K562 (cell line): ENCODE results near the gene RASGRP4. TPM values are rescaled to one million over a fixed set of nuclear protein-coding genes. Genes with fewer than 3 reads are reported as not detected.

ENCODE experiments used
- ATAC-seq: fragments of 200-7000 bp; cut with Tn5 transposase; 3 replicates; pipeline ENCODE4 v1.9.1; 2020; ENCODE audit warnings: moderate library complexity
- BruUV-seq: library from RNA; stranded (reverse); fragments of 400-500 nt; replicated peaks from 2 replicates; lab custom pipeline; 2021; lab: Mats Ljungman, UMichigan
- CTCF ChIA-PET: fragments of 300-600 bp; formaldehyde crosslinking; extraction: SDS; loops from one replicate; lab custom pipeline; 2021; ENCODE audit warnings: low intra/inter-chr PET ratio; lab: Yijun Ruan, JAX
- POLR2A ChIA-PET: fragments of 300-600, 350-650 bp; sonication (Branson Sonifier 250); formaldehyde crosslinking; extraction: SDS; loops from one replicate; lab custom pipeline; 2021; ENCODE audit warnings: antibody characterized with exemption, inconsistent platforms; lab: Yijun Ruan, JAX
- DNase-seq, 4 experiments: peaks; one replicate each; pipeline versions ENCODE4 v3.0.0 to v3.0.0-alpha.2; 2011 to 2018; ENCODE audit warnings: low spot score in 3 of 4, mixed read lengths in 3 of 4; ENCODE audit errors: extremely low read depth in 1 of 4
- FAIRE-seq: peaks from 2 replicates; lab custom pipeline; 2011; peaks lifted over from hg19 to GRCh38; lab: Jason Lieb, UNC
- H2AFZ ChIP-seq: 2 replicates; pipeline ENCODE4 v1.6.0; 2011; ENCODE audit warnings: low read depth, low read length, control low read depth, inconsistent platforms
- H3K27ac ChIP-seq: fragments of 200-600 bp; 3 replicates; pipeline ENCODE4 v1.8.0; 2011; ENCODE audit warnings: low read depth, mild to moderate bottlenecking, control low read depth, inconsistent platforms, low read length, moderate library complexity, mixed read lengths; ENCODE audit errors: extremely low read depth
- H3K27me3 ChIP-seq, 2 experiments: fragments of 300-600 bp in 1 of 2; 2 replicates in 1 of 2; 3 replicates in 1 of 2; pipeline versions ENCODE4 v1.6.0 to v1.8.0; 2011; ENCODE audit warnings: inconsistent platforms in 2 of 2, low read length in 2 of 2, mild to moderate bottlenecking in 1 of 2, mixed read lengths in 1 of 2, moderate library complexity in 1 of 2; ENCODE audit not compliant: control insufficient read depth in 2 of 2, insufficient read depth in 2 of 2
- H3K36me3 ChIP-seq: fragments of 300-600 bp; 3 replicates; pipeline ENCODE4 v1.8.0; 2011; ENCODE audit warnings: mild to moderate bottlenecking, low read length, inconsistent platforms; ENCODE audit not compliant: control insufficient read depth, insufficient read depth
- H3K4me1 ChIP-seq, 2 experiments: fragments of 200-600 bp in 1 of 2; replicated peaks in 1 of 2; 2 replicates in 1 of 2; 3 replicates in 1 of 2; pipeline versions ENCODE4 v1.5.1 to v1.8.0; 2011; ENCODE audit warnings: inconsistent platforms in 2 of 2, low read length in 2 of 2, mild to moderate bottlenecking in 1 of 2, mixed read lengths in 1 of 2, moderate library complexity in 1 of 2; ENCODE audit not compliant: control insufficient read depth in 2 of 2, insufficient read depth in 2 of 2
- H3K4me2 ChIP-seq: 2 replicates; pipeline ENCODE4 v1.6.1; 2011; ENCODE audit warnings: low read length, control low read depth, inconsistent platforms, mixed read lengths; ENCODE audit not compliant: insufficient read depth
- H3K4me3 ChIP-seq: fragments of 200-600 bp; sonication (generic), shearing (Covaris generic); 2 replicates; pipeline ENCODE4 v1.5.1; 2016; ENCODE audit warnings: control low read depth, inconsistent platforms
- H3K79me2 ChIP-seq: fragments of 200-600 bp; 3 replicates; pipeline ENCODE4 v1.8.0; 2011; ENCODE audit warnings: low read length, inconsistent platforms; ENCODE audit not compliant: control insufficient read depth, insufficient read depth
- H3K9ac ChIP-seq, 2 experiments: 2 replicates each; pipeline versions ENCODE4 v1.6.0 to v1.6.1; 2011; ENCODE audit warnings: low read depth in 2 of 2, low read length in 2 of 2, control low read depth in 1 of 2, inconsistent platforms in 1 of 2, mild to moderate bottlenecking in 1 of 2, mixed read lengths in 1 of 2; ENCODE audit not compliant: insufficient read depth in 1 of 2
- H3K9me1 ChIP-seq: one replicate; pipeline ENCODE4 v1.6.0; 2011; ENCODE audit warnings: inconsistent platforms, mild to moderate bottlenecking, low read length, moderate library complexity; ENCODE audit not compliant: control insufficient read depth, insufficient read depth
- H3K9me3 ChIP-seq: replicated peaks from 2 replicates; pipeline ENCODE4 v1.5.1; 2011; ENCODE audit warnings: low read depth, low read length, inconsistent platforms; ENCODE audit not compliant: control insufficient read depth, insufficient read depth
- H4K20me1 ChIP-seq: replicated peaks from 2 replicates; pipeline ENCODE4 v1.6.1; 2011; ENCODE audit warnings: low read length, inconsistent platforms, mixed read lengths; ENCODE audit not compliant: control insufficient read depth, insufficient read depth
- CEBPB ChIP-seq: fragments of 450-650 bp; IDR thresholded peaks from 2 replicates; pipeline ENCODE4 v1.6.1; 2016; ENCODE audit warnings: missing genetic modification characterization, missing compliant biosample characterization
- ERF ChIP-seq: fragments of 450-650 bp; formaldehyde crosslinking; IDR thresholded peaks from 2 replicates; pipeline ENCODE4 v1.4.0; 2020; ENCODE audit warnings: mild to moderate bottlenecking, mixed read lengths
- RFX7 ChIP-seq: fragments of 250-450 bp; sonication (Bioruptor Pico); IDR thresholded peaks from 2 replicates; pipeline ENCODE4 v1.5.1; 2021; ENCODE audit warnings: mild to moderate bottlenecking
- WGBS: fragments of 100-300 bp; shearing (Covaris generic); methylation state at CpG from one replicate; pipeline ENCODE4 v1.1.6; 2016; ENCODE audit warnings: low coverage, mixed read lengths; ENCODE audit not compliant: insufficient coverage; ENCODE audit errors: missing lambda C conversion rate; 5-methylcytosine and 5-hydroxymethylcytosine counted together
- in situ Hi-C: fragments of 300-500 bp; cut with MboI; formaldehyde crosslinking; loops from 4 replicates; pipeline ENCODE4 v1.15.0; 2018; ENCODE audit warnings: inconsistent platforms, mixed read lengths
- intact Hi-C: fragments of 100-400 bp; cut with micrococcal nuclease; formaldehyde crosslinking; loops from 2 replicates; pipeline ENCODE4 v1.14.2; 2022
- polyA plus RNA-seq, 8 experiments: library from polyadenylated mRNA; depleted of rRNA in 4 of 8; stranded (reverse) in 5 of 8; unstranded in 3 of 8; fragments of >200 nt; fragmentation: Nextera tagmentation in 2 of 8; fragmentation: Illumina TruSeq in 1 of 8; extraction: Ambion mirVana in 2 of 8; extraction: Trizol in 1 of 8; gene quantifications; 2 replicates each; pipeline versions ENCODE4 v1.2.1 to v1.2.3, GENCODE V29; 2011 to 2014; ENCODE audit warnings: inconsistent platforms in 1 of 8, missing spikeins in 1 of 8
- total RNA-seq, 7 experiments: library from RNA; depleted of rRNA in 6 of 7; stranded (reverse); fragments of >200 nt in 6 of 7; fragmentation: Illumina TruSeq in 2 of 7; extraction: Trizol in 2 of 7; gene quantifications; 2 replicates each; pipeline versions ENCODE4 v1.2.1 to v1.2.3, GENCODE V29; 2011 to 2021; ENCODE audit warnings: low replicate concordance in 1 of 7
- TF ChIP-seq, protein P1 (sequence below): sonication (generic); formaldehyde crosslinking; IDR thresholded peaks from 2 replicates; pipeline ENCODE4 v1.8.1; 2023; ENCODE audit warnings: mild to moderate bottlenecking, missing genetic modification reagents

The RASGRP4 gene
- total and polyA plus RNA-seq, 9 of the 15 experiments (the other 6 are each of a cell fraction or from before 2014, with no cell fraction given) = 0.39 to 4.6 (median 3.8) TPM

DNA sequence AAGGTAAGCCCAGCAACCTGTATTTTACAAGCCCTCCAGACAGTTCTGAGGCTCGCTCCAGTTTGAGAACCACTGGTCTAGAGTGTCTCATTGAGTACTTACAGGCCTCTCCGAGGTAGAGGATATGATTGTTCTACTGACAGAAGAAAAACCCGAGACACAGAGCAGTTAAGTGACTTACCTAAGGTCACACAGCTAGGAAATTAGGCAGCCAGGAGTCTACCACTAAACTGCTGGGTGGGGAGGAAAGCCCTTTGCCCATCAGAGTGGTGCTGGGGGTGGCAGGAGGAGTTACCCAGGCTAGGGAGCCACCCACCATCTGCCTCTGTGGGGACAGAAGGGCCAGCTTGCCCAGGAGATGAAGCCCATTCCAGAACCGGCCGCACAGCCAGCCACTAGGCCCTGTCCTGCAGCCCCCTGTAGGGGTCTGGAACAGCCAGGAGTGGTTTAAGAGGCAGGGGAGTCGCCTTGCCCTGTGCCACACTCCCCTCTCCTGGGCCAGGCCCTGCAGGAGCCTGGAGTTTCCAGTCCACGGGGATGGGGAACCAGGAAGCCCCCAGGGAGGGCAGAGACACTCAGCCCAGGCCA lies 703 bp downstream of the RASGRP4 start (continued):
- TF ChIP-seq ERF (CRISPR knock-in tag) = no peak
- TF ChIP-seq RFX7 (CRISPR knock-in tag) = no peak

DNA sequence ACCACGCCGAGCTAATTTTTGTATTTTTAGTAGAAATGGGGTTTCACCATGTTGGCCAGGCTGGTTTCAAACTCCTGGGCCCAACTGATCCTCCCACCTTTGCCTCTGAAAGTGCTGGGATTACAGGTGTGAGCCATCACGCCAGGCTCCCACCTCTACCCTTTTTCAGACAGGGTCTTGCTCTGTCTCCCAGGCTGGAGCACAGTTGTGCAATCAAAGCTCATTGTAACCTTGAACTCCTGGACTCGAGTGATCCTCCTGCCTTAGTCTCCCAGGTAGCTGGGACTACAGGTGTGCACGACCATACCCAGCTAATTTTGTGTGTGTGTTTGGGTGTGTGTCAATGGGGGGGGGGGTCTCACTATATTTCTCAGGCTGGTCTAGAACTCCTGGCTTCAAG lies 1.7 kb downstream of the RASGRP4 start:
- WGBS = 60% methylated on average over 3 of the region's 5 CpGs
- no peak overlapping the region for H3K4me3 ChIP-seq
- no peaks in the 10 kb centered on the region for H3K9me1 ChIP-seq
- no peak overlapping the region for H3K27ac ChIP-seq
- peak; percentile 47; the same call in 1 of the 2 replicates for TF ChIP-seq CEBPB
- TF ChIP-seq, protein P1, sequence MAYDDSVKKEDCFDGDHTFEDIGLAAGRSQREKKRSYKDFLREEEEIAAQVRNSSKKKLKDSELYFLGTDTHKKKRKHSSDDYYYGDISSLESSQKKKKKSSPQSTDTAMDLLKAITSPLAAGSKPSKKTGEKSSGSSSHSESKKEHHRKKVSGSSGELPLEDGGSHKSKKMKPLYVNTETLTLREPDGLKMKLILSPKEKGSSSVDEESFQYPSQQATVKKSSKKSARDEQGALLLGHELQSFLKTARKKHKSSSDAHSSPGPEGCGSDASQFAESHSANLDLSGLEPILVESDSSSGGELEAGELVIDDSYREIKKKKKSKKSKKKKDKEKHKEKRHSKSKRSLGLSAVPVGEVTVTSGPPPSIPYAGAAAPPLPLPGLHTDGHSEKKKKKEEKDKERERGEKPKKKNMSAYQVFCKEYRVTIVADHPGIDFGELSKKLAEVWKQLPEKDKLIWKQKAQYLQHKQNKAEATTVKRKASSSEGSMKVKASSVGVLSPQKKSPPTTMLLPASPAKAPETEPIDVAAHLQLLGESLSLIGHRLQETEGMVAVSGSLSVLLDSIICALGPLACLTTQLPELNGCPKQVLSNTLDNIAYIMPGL (CRISPR knock-in tag) = no peak
- ATAC-seq = no peak
- H3K9me3 ChIP-seq = no peaks in the 10 kb centered on the region
- ChIA-PET CTCF (no interaction called here), POLR2A (interaction anchor here (1.1 to 1.3 kb wide), 4 partner anchors 9 to 13 kb away, joined by 3 to 6 read pairs (median 4); no protein-coding TSS in a partner anchor)
- no peaks in the 10 kb centered on the region for H3K27me3 ChIP-seq
- H3K4me2 ChIP-seq = no peak overlapping the region
- no TSS peak for BruUV-seq
- no peak overlapping the region for H2AFZ ChIP-seq
- no peak for FAIRE-seq
- no peaks in the 10 kb centered on the region for H3K36me3 ChIP-seq
- no peak for DNase-seq
- peaks cover 17 to 26% of the 10 kb centered on the region in 2 experiments; a peak in 4 of 5 replicates for H3K4me1 ChIP-seq
- peaks cover 4% of the 10 kb centered on the region; the same call in 1 of the 3 replicates for H3K79me2 ChIP-seq
- intact Hi-C loops (no loop called here), in situ Hi-C loops (no loop called here)
- H3K9ac ChIP-seq = no peak overlapping the region
- no peaks in the 10 kb centered on the region for H4K20me1 ChIP-seq
